Astrocyte of the cerebellum (primary cell): ENCODE results near the gene DTX4.

Experiments used
- DNase-seq: peaks from one replicate; pipeline ENCODE4 v3.0.0-alpha.2; 2011; ENCODE audit warnings: low read depth
- H3K4me3 ChIP-seq: 2 replicates; pipeline ENCODE4 v1.5.1; 2011; ENCODE audit warnings: mild to moderate bottlenecking, low read depth, low read length, moderate library complexity
- CTCF ChIP-seq: IDR thresholded peaks from 2 replicates; pipeline ENCODE4 v1.5.1; 2012; ENCODE audit warnings: low read length, low read depth, moderate library complexity, mild to moderate bottlenecking; ENCODE audit errors: missing control alignments
- in situ Hi-C: cut with HindIII; loops from 2 replicates; pipeline ENCODE4 v1.10.0; 2017; ENCODE audit warnings: low sequenced_read_pairs

Gene DTX4

GRCh38 chr11:59196777-59197176 is 24.8 kb downstream of the DTX4 start:
- no peak for TF ChIP-seq CTCF
- no peak for DNase-seq
- H3K4me3 ChIP-seq = no peak overlapping the region
- in situ Hi-C loops = no loop called here

- no peak overlapping the region for H3K4me3 ChIP-seq
- in situ Hi-C loops = no loop called here
- DNase-seq = no peak
- no peak for TF ChIP-seq CTCF
Observed at GRCh38 chr11:59197991-59198390, 26.1 kb downstream of the DTX4 start.

GRCh38 chr11:59198726-59199125 is 26.8 kb downstream of the DTX4 start:
- in situ Hi-C loops = no loop called here
- no peak overlapping the region for H3K4me3 ChIP-seq
- no peak for TF ChIP-seq CTCF
- no peak for DNase-seq

- no peak for TF ChIP-seq CTCF
- in situ Hi-C loops = no loop called here
- H3K4me3 ChIP-seq = no peak overlapping the region
- DNase-seq = no peak
Observed at GRCh38 chr11:59199546-59200422, 27.9 kb downstream of the DTX4 start.

GRCh38 chr11:59200423-59200746 is 28.5 kb downstream of the DTX4 start:
- no peak for DNase-seq
- in situ Hi-C loops = no loop called here
- H3K4me3 ChIP-seq = no peak overlapping the region
- TF ChIP-seq CTCF = no peak

- DNase-seq = no peak
- in situ Hi-C loops = no loop called here
- TF ChIP-seq CTCF = no peak
- H3K4me3 ChIP-seq = no peak overlapping the region
Observed at GRCh38 chr11:59201353-59201752, 29.4 kb downstream of the DTX4 start.
